Chondrocyte (in vitro differentiated cells): ENCODE measurements around the gene RMRP. TPM values are rescaled to one million over a fixed set of nuclear protein-coding genes. Genes with fewer than 3 reads are reported as not detected.

Source experiments
- DNase-seq: peaks from one replicate; pipeline ENCODE4 v3.0.0; 2021; ENCODE audit warnings: mixed read lengths, low spot score
- H3K27ac Mint-ChIP-seq: one replicate; pipeline ENCODE4 v1.8.0; 2021; ENCODE audit warnings: mild to moderate bottlenecking, moderate library complexity, mixed read lengths; ENCODE audit not compliant: unreplicated experiment
- H3K27me3 Mint-ChIP-seq: 2 replicates; pipeline ENCODE4 v1.8.0; 2021; ENCODE audit warnings: low read depth, mixed read lengths
- H3K36me3 Mint-ChIP-seq: 2 replicates; pipeline ENCODE4 v1.8.0; 2021; ENCODE audit warnings: low read depth, mixed read lengths
- H3K4me1 Mint-ChIP-seq: 2 replicates; pipeline ENCODE4 v1.8.0; 2021; ENCODE audit warnings: low read depth, mild to moderate bottlenecking, mixed read lengths
- H3K4me3 Mint-ChIP-seq: one replicate; pipeline ENCODE4 v1.8.0; 2021; ENCODE audit warnings: mild to moderate bottlenecking, moderate library complexity, mixed read lengths; ENCODE audit not compliant: unreplicated experiment
- H3K9me3 Mint-ChIP-seq: 2 replicates; pipeline ENCODE4 v1.8.0; 2021; ENCODE audit warnings: low read depth, mixed read lengths
- CTCF ChIP-seq: fragments of 200-600 bp; sonication (generic); IDR thresholded peaks from 2 replicates; pipeline ENCODE4 v1.5.0; 2021; ENCODE audit warnings: antibody characterized with exemption, mild to moderate bottlenecking, moderate library complexity
- total RNA-seq: library from RNA; stranded (reverse); gene quantifications from 3 replicates; pipeline ENCODE4 v1.2.1, GENCODE V29; 2021

RMRP gene
- total RNA-seq, 1 donor from 2014 or later, result 12,386 TPM

GRCh38 chr9:35636135-35636876, 21.5 kb downstream of the RMRP start:
- no peak for DNase-seq
- Mint-ChIP-seq H3K27me3 (peaks cover 1% of the 10 kb centered on the region), H3K4me1 (no peaks in the 10 kb centered on the region), H3K27ac (no peak overlapping the region), H3K36me3 (peaks cover 4% of the 10 kb centered on the region), H3K9me3 (no peaks in the 10 kb centered on the region), H3K4me3 (no peak overlapping the region)
- no peak for TF ChIP-seq CTCF

DNA sequence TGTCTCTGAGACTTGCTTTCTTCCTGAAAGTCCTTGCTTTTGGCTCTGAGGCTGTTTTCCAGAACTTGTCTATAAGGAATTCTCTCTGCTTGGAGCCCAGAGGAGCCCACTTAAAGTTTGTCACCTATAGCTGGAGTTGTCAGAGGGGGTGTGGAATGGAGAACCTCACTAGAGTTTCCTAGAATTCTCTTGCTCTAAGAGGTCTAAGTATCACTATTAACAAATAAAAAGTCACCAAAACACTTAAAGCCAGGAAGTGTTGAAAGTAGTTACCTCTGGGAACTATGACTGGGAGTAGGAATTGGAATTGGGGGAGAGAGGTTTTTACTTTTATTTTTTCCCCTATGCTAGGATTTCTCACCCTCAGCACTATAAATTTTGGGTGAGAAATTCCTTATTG, 22.1 kb downstream of the RMRP start:
- no peak for TF ChIP-seq CTCF
- no peak overlapping the region for H3K27ac Mint-ChIP-seq
- H3K4me1 Mint-ChIP-seq, result no peaks in the 10 kb centered on the region
- H3K4me3 Mint-ChIP-seq, result no peak overlapping the region
- H3K27me3 Mint-ChIP-seq, result peaks cover 1% of the 10 kb centered on the region
- no peaks in the 10 kb centered on the region for H3K9me3 Mint-ChIP-seq
- no peak for DNase-seq
- peaks cover 4% of the 10 kb centered on the region for H3K36me3 Mint-ChIP-seq

GRCh38 chr9:35629597-35629996, 28.2 kb downstream of the RMRP start:
- Mint-ChIP-seq H3K36me3 (no peaks in the 10 kb centered on the region), H3K27ac (no peak overlapping the region), H3K27me3 (no peaks in the 10 kb centered on the region), H3K9me3 (no peaks in the 10 kb centered on the region), H3K4me1 (no peaks in the 10 kb centered on the region), H3K4me3 (no peak overlapping the region)
- no peak for TF ChIP-seq CTCF
- DNase-seq, result no peak

DNA sequence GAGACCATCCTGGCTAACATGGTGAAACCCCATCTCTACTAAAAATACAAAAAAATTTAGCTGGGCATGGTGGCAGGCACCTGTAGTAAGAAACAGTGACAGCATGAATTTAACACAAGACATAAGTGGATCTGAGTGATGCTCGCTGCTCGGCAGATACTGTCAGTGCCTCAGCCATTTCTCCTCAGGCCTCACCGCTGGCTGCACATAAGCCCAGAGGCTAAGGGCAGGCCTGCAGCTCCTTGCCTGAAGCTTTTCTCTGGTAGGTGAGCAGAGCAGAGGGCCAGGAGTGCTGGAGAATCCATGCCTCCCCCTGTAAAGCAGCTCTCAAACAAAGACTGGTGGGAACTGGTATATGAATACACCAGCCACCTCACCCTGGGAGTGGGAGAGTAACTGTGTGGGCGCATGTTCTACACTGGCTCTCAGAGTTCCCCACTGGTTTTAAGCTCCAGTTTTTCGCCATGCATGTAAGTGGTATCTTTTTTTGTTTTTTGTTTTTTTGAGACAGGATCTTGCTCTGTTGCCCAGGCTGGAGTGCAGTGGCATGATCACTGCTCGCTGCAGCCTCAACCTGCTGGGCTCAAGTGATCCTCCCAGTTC, 29.3 kb downstream of the RMRP start:
- H3K36me3 Mint-ChIP-seq, result no peaks in the 10 kb centered on the region
- no peak for DNase-seq
- no peaks in the 10 kb centered on the region for H3K9me3 Mint-ChIP-seq
- no peaks in the 10 kb centered on the region for H3K27me3 Mint-ChIP-seq
- no peak overlapping the region for H3K4me3 Mint-ChIP-seq
- no peak overlapping the region for H3K27ac Mint-ChIP-seq
- TF ChIP-seq CTCF, result no peak
- no peaks in the 10 kb centered on the region for H3K4me1 Mint-ChIP-seq

DNA sequence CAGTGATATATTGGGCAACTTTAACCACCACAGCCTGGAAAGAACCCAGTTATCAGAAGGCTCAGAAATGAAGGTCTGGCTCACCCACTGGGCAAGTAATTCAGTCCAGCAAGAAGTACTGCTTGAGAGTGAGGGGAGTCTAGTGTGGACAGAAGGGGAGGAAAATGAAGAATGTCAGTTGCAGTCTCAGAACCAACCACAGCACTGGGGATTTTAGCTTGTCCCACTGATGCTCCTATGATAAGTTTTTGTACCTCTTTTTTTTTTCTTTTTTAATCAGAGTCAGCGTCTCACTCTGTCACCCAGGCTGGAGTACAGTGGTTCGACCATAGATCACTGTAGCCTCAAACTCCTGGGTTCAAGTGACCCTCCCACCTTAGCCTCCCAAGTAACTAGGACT, 30.2 kb downstream of the RMRP start:
- Mint-ChIP-seq H3K36me3 (no peaks in the 10 kb centered on the region), H3K4me3 (no peak overlapping the region), H3K4me1 (no peaks in the 10 kb centered on the region), H3K9me3 (no peaks in the 10 kb centered on the region), H3K27me3 (no peaks in the 10 kb centered on the region), H3K27ac (no peak overlapping the region)
- no peak for TF ChIP-seq CTCF
- no peak for DNase-seq
